GM12878 (cell line): ENCODE measurements around the gene PSMD8. TPM values are rescaled to one million over a fixed set of nuclear protein-coding genes. Genes with fewer than 3 reads are reported as not detected.

ENCODE experiments used
- ATAC-seq: fragments of 200-7000 bp; cut with Tn5 transposase; 3 replicates; pipeline ENCODE4 v1.9.1; 2020; ENCODE audit warnings: mild to moderate bottlenecking, moderate library complexity
- BruUV-seq: library from RNA; stranded (reverse); fragments of 400-500 nt; replicated peaks from 2 replicates; lab custom pipeline; 2021; lab: Mats Ljungman, UMichigan
- CTCF ChIA-PET: fragments of 300-600 bp; sonication (Branson Sonifier 250); formaldehyde crosslinking; extraction: SDS; loops from one replicate; lab custom pipeline; 2021; ENCODE audit warnings: inconsistent platforms; lab: Yijun Ruan, JAX
- POLR2A ChIA-PET: fragments of 350-600 bp; formaldehyde crosslinking; extraction: SDS; loops from one replicate; lab custom pipeline; 2021; ENCODE audit warnings: inconsistent platforms; lab: Charles Lee
- RAD21 ChIA-PET: fragments of 300-600 bp; sonication (Branson Sonifier 250); formaldehyde crosslinking; loops from one replicate; lab custom pipeline; 2023; ENCODE audit warnings: antibody characterized with exemption; ENCODE audit not compliant: unreplicated experiment; lab: Charles Lee
- SMC1A ChIA-PET: fragments of 300-600 bp; sonication (Branson Sonifier 250); formaldehyde crosslinking; loops from one replicate; lab custom pipeline; 2023; ENCODE audit not compliant: unreplicated experiment, uncharacterized antibody; lab: Charles Lee
- DNase-seq: peaks from one replicate; pipeline ENCODE4 v3.0.0-alpha.2; 2011; ENCODE audit warnings: low read depth, low spot score
- FAIRE-seq: peaks from 3 replicates; lab custom pipeline; 2011; peaks lifted over from hg19 to GRCh38; lab: Jason Lieb, UNC
- H2AFZ ChIP-seq: 2 replicates; pipeline ENCODE4 v1.6.0; 2011; ENCODE audit warnings: low read depth, low read length, control low read depth; ENCODE audit not compliant: control insufficient read depth
- H3K27ac ChIP-seq: 2 replicates; pipeline ENCODE4 v1.5.1; 2011; ENCODE audit warnings: control low read depth; ENCODE audit not compliant: control insufficient read depth, insufficient read depth
- H3K27me3 ChIP-seq, 2 experiments: replicated peaks in 1 of 2; 2 replicates each; pipeline versions ENCODE4 v1.6.0 to v1.6.1; 2011; ENCODE audit warnings: low read length in 1 of 2; ENCODE audit not compliant: control insufficient read depth in 2 of 2, insufficient read depth in 2 of 2
- H3K36me3 ChIP-seq, 2 experiments: 2 replicates each; pipeline ENCODE4 v1.5.1; 2011; ENCODE audit warnings: low read length in 1 of 2; ENCODE audit not compliant: control insufficient read depth in 2 of 2, insufficient read depth in 2 of 2
- H3K4me1 ChIP-seq: 2 replicates; pipeline ENCODE4 v1.6.1; 2011; ENCODE audit warnings: mild to moderate bottlenecking, low read length, moderate library complexity, mixed read lengths; ENCODE audit not compliant: control insufficient read depth, insufficient read depth
- H3K4me2 ChIP-seq: 2 replicates; pipeline ENCODE4 v1.6.0; 2011; ENCODE audit warnings: control low read depth; ENCODE audit not compliant: control insufficient read depth, insufficient read depth
- H3K4me3 ChIP-seq: fragments of 200-600 bp; sonication (generic); 2 replicates; pipeline ENCODE4 v1.5.1; 2016
- H3K79me2 ChIP-seq: 2 replicates; pipeline ENCODE4 v1.6.0; 2011; ENCODE audit warnings: low read length; ENCODE audit not compliant: control insufficient read depth, insufficient read depth
- H3K9ac ChIP-seq: 2 replicates; pipeline ENCODE4 v1.8.0; 2011; ENCODE audit warnings: low read length, control low read depth, mixed read lengths; ENCODE audit not compliant: control insufficient read depth, insufficient read depth
- H3K9me3 ChIP-seq: replicated peaks from 3 replicates; pipeline ENCODE4 v1.5.1; 2011; ENCODE audit warnings: mild to moderate bottlenecking, low read length; ENCODE audit not compliant: control insufficient read depth, insufficient read depth
- H4K20me1 ChIP-seq: 2 replicates; pipeline ENCODE4 v1.6.0; 2011; ENCODE audit not compliant: control insufficient read depth, insufficient read depth
- MTA3 ChIP-seq: IDR thresholded peaks from 2 replicates; pipeline ENCODE4 v1.6.1; 2012; ENCODE audit warnings: low read length, inconsistent platforms, borderline replicate concordance
- TCF7 ChIP-seq: IDR thresholded peaks from 2 replicates; pipeline ENCODE4 v1.6.1; 2014; ENCODE audit warnings: antibody characterized with exemption, borderline replicate concordance
- WGBS: methylation state at CpG from one replicate; pipeline ENCODE4 v1.1.6; 2016; ENCODE audit warnings: low lambda C conversion rate; ENCODE audit not compliant: insufficient replicate concordance, insufficient coverage; ENCODE audit errors: missing lambda C conversion rate; 5-methylcytosine and 5-hydroxymethylcytosine counted together
- in situ Hi-C: fragments of 300-500 bp; cut with MboI; formaldehyde crosslinking; loops from 9 replicates; pipeline ENCODE4 v1.14.3; 2018; ENCODE audit warnings: mixed read lengths
- intact Hi-C: fragments of 100-400 bp; cut with micrococcal nuclease; formaldehyde crosslinking; loops from one replicate; pipeline ENCODE4 v1.14.2; 2022; ENCODE audit not compliant: unreplicated experiment
- polyA plus RNA-seq, 11 experiments: library from polyadenylated mRNA; depleted of rRNA in 4 of 11; unstranded in 6 of 11; stranded (reverse) in 5 of 11; fragments of >200 nt; fragmentation: Nextera tagmentation in 4 of 11; fragmentation: Illumina TruSeq in 1 of 11; extraction: Ambion mirVana in 4 of 11; extraction: Trizol in 1 of 11; gene quantifications; 1 replicate in 1 of 11; 2 replicates in 10 of 11; pipeline versions ENCODE4 v1.2.1 to v1.2.3, GENCODE V29; 2011 to 2016; ENCODE audit warnings: inconsistent platforms in 2 of 11, missing spikeins in 2 of 11, low read depth in 1 of 11
- total RNA-seq, 4 experiments: library from RNA; depleted of rRNA in 3 of 4; stranded (reverse); fragments of >200 nt in 3 of 4; fragmentation: Illumina TruSeq in 1 of 4; extraction: Trizol in 1 of 4; gene quantifications; 2 replicates each; pipeline versions ENCODE4 v1.2.1 to v1.2.3, GENCODE V29; 2013 to 2021
- TF ChIP-seq, protein P1 (sequence below): fragments of 450-650 bp; IDR thresholded peaks from 2 replicates; pipeline ENCODE4 v1.6.1; 2017; ENCODE audit warnings: mild to moderate bottlenecking, low read depth, inconsistent platforms; ENCODE audit not compliant: poor library complexity, severe bottlenecking
- TF ChIP-seq, protein P2 (sequence below): fragments of 450-650 bp; IDR thresholded peaks from 2 replicates; pipeline ENCODE4 v1.6.1; 2016; ENCODE audit warnings: mild to moderate bottlenecking

Gene PSMD8
- total and polyA plus RNA-seq, 10 of the 15 experiments (the other 5 are each of a cell fraction or from before 2014, with no cell fraction given), result 81.2 to 409 (median 268) TPM

DNA sequence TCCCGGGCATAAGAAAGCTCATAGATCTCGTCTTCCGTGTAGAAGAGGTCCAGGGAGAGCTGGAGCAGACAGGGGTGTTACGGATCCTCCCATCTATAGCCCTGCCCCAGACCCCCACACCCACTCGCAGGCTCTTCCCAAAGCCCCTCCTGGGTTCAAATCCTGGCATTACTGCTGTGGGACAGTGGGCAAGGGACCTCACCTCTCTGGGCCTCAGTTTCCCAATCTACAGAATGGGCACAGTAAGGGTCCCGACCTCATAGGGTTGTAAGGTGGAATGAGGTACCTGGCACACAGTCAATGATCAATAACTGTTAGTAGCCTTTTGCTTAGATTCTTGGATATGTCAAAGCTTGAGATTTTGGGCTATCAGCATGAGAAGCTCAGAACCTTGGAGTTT is 39.0 kb downstream of the PSMD8 start:
- H3K36me3 ChIP-seq, result no peaks in the 10 kb centered on the region
- ChIA-PET CTCF (interaction anchor here (0.6 to 1.9 kb wide), 2 partner anchors 11 to 352 kb away, joined by 4 to 7 read pairs; partner anchors contain the start of gene FAM98C), SMC1A (no interaction called here), RAD21 (interaction anchor here (0.6 to 1.8 kb wide), 2 partner anchors 10 to 15 kb away, joined by 3 to 8 read pairs; partner anchors contain the start of gene FAM98C), POLR2A (no interaction called here)
- no peaks in the 10 kb centered on the region for H3K9me3 ChIP-seq
- H3K4me2 ChIP-seq, result no peak overlapping the region
- no peak for FAIRE-seq
- no peak overlapping the region for H3K27ac ChIP-seq
- H4K20me1 ChIP-seq, result no peaks in the 10 kb centered on the region
- H3K9ac ChIP-seq, result no peak overlapping the region
- no peak for ATAC-seq
- no peak overlapping the region for H2AFZ ChIP-seq
- BruUV-seq, result no TSS peak
- no peak overlapping the region for H3K4me3 ChIP-seq
- intact Hi-C loops (no loop called here), in situ Hi-C loops (loop anchor here (25.0 kb wide), 1 partner anchor 224 kb away; the partner anchor contains the start of gene ACTN4)
- peaks cover 7% of the 10 kb centered on the region for H3K4me1 ChIP-seq
- DNase-seq, result no peak
- no peaks in the 10 kb centered on the region for H3K27me3 ChIP-seq
- H3K79me2 ChIP-seq, result no peaks in the 10 kb centered on the region
- WGBS, result 72% methylated on average over 6 of the region's 6 CpGs
- TF ChIP-seq MTA3, result no peak
- no peak for TF ChIP-seq TCF7
- TF ChIP-seq, protein P1, sequence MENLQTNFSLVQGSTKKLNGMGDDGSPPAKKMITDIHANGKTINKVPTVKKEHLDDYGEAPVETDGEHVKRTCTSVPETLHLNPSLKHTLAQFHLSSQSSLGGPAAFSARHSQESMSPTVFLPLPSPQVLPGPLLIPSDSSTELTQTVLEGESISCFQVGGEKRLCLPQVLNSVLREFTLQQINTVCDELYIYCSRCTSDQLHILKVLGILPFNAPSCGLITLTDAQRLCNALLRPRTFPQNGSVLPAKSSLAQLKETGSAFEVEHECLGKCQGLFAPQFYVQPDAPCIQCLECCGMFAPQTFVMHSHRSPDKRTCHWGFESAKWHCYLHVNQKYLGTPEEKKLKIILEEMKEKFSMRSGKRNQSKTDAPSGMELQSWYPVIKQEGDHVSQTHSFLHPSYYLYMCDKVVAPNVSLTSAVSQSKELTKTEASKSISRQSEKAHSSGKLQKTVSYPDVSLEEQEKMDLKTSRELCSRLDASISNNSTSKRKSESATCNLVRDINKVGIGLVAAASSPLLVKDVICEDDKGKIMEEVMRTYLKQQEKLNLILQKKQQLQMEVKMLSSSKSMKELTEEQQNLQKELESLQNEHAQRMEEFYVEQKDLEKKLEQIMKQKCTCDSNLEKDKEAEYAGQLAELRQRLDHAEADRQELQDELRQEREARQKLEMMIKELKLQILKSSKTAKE, result no peak
- TF ChIP-seq, protein P2, sequence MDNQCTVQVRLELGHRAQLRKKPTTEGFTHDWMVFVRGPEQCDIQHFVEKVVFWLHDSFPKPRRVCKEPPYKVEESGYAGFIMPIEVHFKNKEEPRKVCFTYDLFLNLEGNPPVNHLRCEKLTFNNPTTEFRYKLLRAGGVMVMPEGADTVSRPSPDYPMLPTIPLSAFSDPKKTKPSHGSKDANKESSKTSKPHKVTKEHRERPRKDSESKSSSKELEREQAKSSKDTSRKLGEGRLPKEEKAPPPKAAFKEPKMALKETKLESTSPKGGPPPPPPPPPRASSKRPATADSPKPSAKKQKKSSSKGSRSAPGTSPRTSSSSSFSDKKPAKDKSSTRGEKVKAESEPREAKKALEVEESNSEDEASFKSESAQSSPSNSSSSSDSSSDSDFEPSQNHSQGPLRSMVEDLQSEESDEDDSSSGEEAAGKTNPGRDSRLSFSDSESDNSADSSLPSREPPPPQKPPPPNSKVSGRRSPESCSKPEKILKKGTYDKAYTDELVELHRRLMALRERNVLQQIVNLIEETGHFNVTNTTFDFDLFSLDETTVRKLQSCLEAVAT, result no peak
